H1 (cell line): Measurements from ENCODE around the gene TMEM229B. TPM values are rescaled to one million over a fixed set of nuclear protein-coding genes. Genes with fewer than 3 reads are reported as not detected.

ENCODE experiments used
- CTCF ChIA-PET: fragments of 300-600 bp; sonication (Branson Sonifier 250); formaldehyde crosslinking; loops from one replicate; lab custom pipeline; 2021; ENCODE audit not compliant: partially characterized antibody; lab: Charles Lee
- POLR2A ChIA-PET: fragments of 300-600 bp; sonication (Branson Sonifier 250); formaldehyde crosslinking; loops from one replicate; lab custom pipeline; 2021; ENCODE audit warnings: inconsistent platforms; ENCODE audit not compliant: partially characterized antibody; lab: Charles Lee
- DNase-seq, 2 experiments: peaks; one replicate each; pipeline versions ENCODE4 v3.0.0 to v3.0.0-alpha.2; 2010 to 2022; ENCODE audit warnings: low spot score in 2 of 2, low read depth in 1 of 2, mixed read lengths in 1 of 2
- FAIRE-seq: peaks from 2 replicates; lab custom pipeline; 2011; peaks lifted over from hg19 to GRCh38; lab: Jason Lieb, UNC
- H2AFZ ChIP-seq: 2 replicates; pipeline ENCODE4 v1.8.1; 2012; ENCODE audit warnings: low read length, inconsistent platforms
- H2AK5ac ChIP-seq: 2 replicates; pipeline ENCODE4 v1.6.1; 2013; ENCODE audit warnings: low read depth, low read length
- H2BK120ac ChIP-seq: replicated peaks from 2 replicates; pipeline ENCODE3; 2013; ENCODE audit warnings: low read depth, low read length, inconsistent platforms
- H2BK12ac ChIP-seq: 2 replicates; pipeline ENCODE4 v1.6.1; 2013; ENCODE audit warnings: low read depth, low read length
- H2BK15ac ChIP-seq: 2 replicates; pipeline ENCODE4 v1.6.1; 2013; ENCODE audit warnings: low read length
- H2BK20ac ChIP-seq: 2 replicates; pipeline ENCODE4 v1.6.1; 2013; ENCODE audit warnings: low read length
- H2BK5ac ChIP-seq: 2 replicates; pipeline ENCODE4 v1.6.1; 2013; ENCODE audit warnings: low read depth, low read length
- H3K14ac ChIP-seq: 2 replicates; pipeline ENCODE4 v1.6.1; 2013; ENCODE audit warnings: inconsistent platforms; ENCODE audit not compliant: insufficient read length
- H3K18ac ChIP-seq: 2 replicates; pipeline ENCODE4 v1.6.1; 2013; ENCODE audit warnings: low read length; ENCODE audit errors: extremely low read depth
- H3K23ac ChIP-seq: 2 replicates; pipeline ENCODE4 v1.6.1; 2013; ENCODE audit warnings: inconsistent platforms; ENCODE audit not compliant: insufficient read length
- H3K23me2 ChIP-seq: 2 replicates; pipeline ENCODE4 v1.6.1; 2013; ENCODE audit warnings: low read depth, low read length
- H3K27ac ChIP-seq: 2 replicates; pipeline ENCODE4 v1.6.1; 2011; ENCODE audit warnings: low read depth, low read length, inconsistent platforms
- H3K27me3 ChIP-seq, 4 experiments: replicated peaks in 1 of 4; 1 replicate in 1 of 4; 2 replicates in 3 of 4; pipeline versions ENCODE4 v1.6.1 to v1.8.1; 2011 to 2013; ENCODE audit warnings: low read length in 3 of 4, mild to moderate bottlenecking in 3 of 4, inconsistent platforms in 2 of 4, mixed read lengths in 2 of 4, moderate library complexity in 1 of 4; ENCODE audit not compliant: control insufficient read depth in 3 of 4, insufficient read depth in 3 of 4; ENCODE audit errors: extremely low read depth in 1 of 4
- H3K36me3 ChIP-seq, 4 experiments: 2 replicates each; pipeline versions ENCODE4 v1.6.1 to v1.8.1; 2011 to 2013; ENCODE audit warnings: mild to moderate bottlenecking in 4 of 4, low read length in 3 of 4, moderate library complexity in 2 of 4, control low read depth in 1 of 4, inconsistent platforms in 1 of 4; ENCODE audit not compliant: insufficient read depth in 4 of 4, control insufficient read depth in 2 of 4
- H3K4ac ChIP-seq: replicated peaks from 2 replicates; pipeline ENCODE3; 2013; ENCODE audit warnings: low read length, low read depth, mixed read lengths, inconsistent platforms; ENCODE audit not compliant: insufficient read length
- H3K4me1 ChIP-seq, 4 experiments: replicated peaks in 1 of 4; 1 replicate in 1 of 4; 2 replicates in 3 of 4; pipeline versions ENCODE4 v1.6.1 to v1.8.1; 2011 to 2013; ENCODE audit warnings: low read length in 3 of 4, inconsistent platforms in 2 of 4, mixed read lengths in 1 of 4; ENCODE audit not compliant: insufficient read depth in 4 of 4, control insufficient read depth in 3 of 4
- H3K4me2 ChIP-seq, 2 experiments: 2 replicates each; pipeline versions ENCODE4 v1.6.1 to v1.8.1; 2011 to 2013; ENCODE audit warnings: low read depth in 2 of 2, low read length in 2 of 2, control low read depth in 1 of 2, inconsistent platforms in 1 of 2, mild to moderate bottlenecking in 1 of 2; ENCODE audit not compliant: insufficient read depth in 1 of 2
- H3K4me3 ChIP-seq, 4 experiments: fragments of 200-600, 300-600 bp in 1 of 4; sonication (generic), shearing (Covaris generic), sonication (Bioruptor Twin) in 1 of 4; 2 replicates each; pipeline versions ENCODE4 v1.5.1 to v1.8.1; 2011 to 2016; ENCODE audit warnings: low read length in 4 of 4, low read depth in 3 of 4, control low read depth in 2 of 4, inconsistent platforms in 2 of 4, mild to moderate bottlenecking in 2 of 4, mixed read lengths in 1 of 4, moderate library complexity in 1 of 4; ENCODE audit not compliant: insufficient read depth in 2 of 4; ENCODE audit errors: extremely low read depth in 1 of 4
- H3K56ac ChIP-seq: replicated peaks from 2 replicates; pipeline ENCODE3; 2013; ENCODE audit warnings: low read depth, mild to moderate bottlenecking, mixed read lengths, low read length, inconsistent platforms; ENCODE audit not compliant: insufficient read length
- H3K79me1 ChIP-seq: 2 replicates; pipeline ENCODE4 v1.6.1; 2013; ENCODE audit warnings: low read depth, low read length, control low read depth
- H3K79me2 ChIP-seq, 2 experiments: 2 replicates each; pipeline versions ENCODE4 v1.6.1 to v1.8.1; 2012 to 2013; ENCODE audit warnings: low read length in 2 of 2, mild to moderate bottlenecking in 2 of 2, inconsistent platforms in 1 of 2; ENCODE audit not compliant: insufficient read depth in 2 of 2, control insufficient read depth in 1 of 2
- H3K9ac ChIP-seq, 4 experiments: replicated peaks in 1 of 4; 1 replicate in 1 of 4; 2 replicates in 3 of 4; pipeline versions ENCODE4 v1.6.1 to v1.8.1; 2011 to 2013; ENCODE audit warnings: low read depth in 3 of 4, low read length in 3 of 4, control low read depth in 2 of 4, mild to moderate bottlenecking in 2 of 4, moderate library complexity in 2 of 4, inconsistent platforms in 1 of 4; ENCODE audit errors: extremely low read depth in 1 of 4
- H3K9me3 ChIP-seq, 2 experiments: 2 replicates each; pipeline versions ENCODE4 v1.6.1 to v1.8.1; 2012 to 2013; ENCODE audit warnings: mild to moderate bottlenecking in 2 of 2, moderate library complexity in 2 of 2, control low read depth in 1 of 2, inconsistent platforms in 1 of 2, low read depth in 1 of 2, low read length in 1 of 2, mixed read lengths in 1 of 2; ENCODE audit not compliant: insufficient read depth in 2 of 2
- H4K20me1 ChIP-seq, 2 experiments: replicated peaks in 1 of 2; 2 replicates each; pipeline versions ENCODE3 to v1.8.1; 2011 to 2013; ENCODE audit warnings: inconsistent platforms in 2 of 2, low read length in 2 of 2, mild to moderate bottlenecking in 1 of 2; ENCODE audit not compliant: insufficient read depth in 2 of 2, control insufficient read depth in 1 of 2
- H4K5ac ChIP-seq: 2 replicates; pipeline ENCODE4 v1.6.1; 2013; ENCODE audit warnings: low read length, low read depth, mixed read lengths, inconsistent platforms; ENCODE audit not compliant: insufficient read length
- H4K8ac ChIP-seq: 2 replicates; pipeline ENCODE4 v1.8.0; 2013; ENCODE audit warnings: mild to moderate bottlenecking, moderate library complexity, low read length, inconsistent platforms; ENCODE audit not compliant: insufficient read depth; ENCODE audit errors: extremely low read depth
- H4K91ac ChIP-seq: replicated peaks from 2 replicates; pipeline ENCODE3; 2013; ENCODE audit warnings: low read length, mixed read lengths, inconsistent platforms; ENCODE audit not compliant: insufficient read length
- EZH2 ChIP-seq: fragments of 200-600 bp; sonication (generic); IDR thresholded peaks from 2 replicates; pipeline ENCODE4 v1.7.1; 2012; ENCODE audit warnings: low read depth, mild to moderate bottlenecking, moderate library complexity, low read length, inconsistent platforms; ENCODE audit not compliant: severe bottlenecking
- SRF ChIP-seq: IDR thresholded peaks from 2 replicates; pipeline ENCODE4 v1.6.1; 2011; ENCODE audit warnings: mild to moderate bottlenecking, low read depth, low read length, moderate library complexity
- WGBS, 2 experiments: shearing (Covaris generic) in 1 of 2; methylation state at CpG; one replicate each; pipeline versions ENCODE4 v1.1.6 to v1.1.7; 2013 to 2015; ENCODE audit warnings: low lambda C conversion rate in 2 of 2, mixed read lengths in 2 of 2, inconsistent platforms in 1 of 2, low coverage in 1 of 2, missing lambda C conversion rate in 1 of 2; ENCODE audit not compliant: insufficient replicate concordance in 2 of 2, insufficient coverage in 1 of 2, insufficient read length in 1 of 2; ENCODE audit errors: extremely low coverage in 1 of 2, missing lambda C conversion rate in 1 of 2; 5-methylcytosine and 5-hydroxymethylcytosine counted together
- polyA plus RNA-seq, 7 experiments: library from polyadenylated mRNA; depleted of rRNA in 3 of 7; stranded (reverse) in 5 of 7; unstranded in 2 of 7; fragments of >200 nt in 5 of 7; fragments of 200-250 nt in 2 of 7; gene quantifications; 1 replicate in 5 of 7; 2 replicates in 1 of 7; 4 replicates in 1 of 7; pipeline versions ENCODE4 v1.2.1 to v1.2.3, GENCODE V29; 2011 to 2013; ENCODE audit warnings: missing spikeins in 2 of 7, mixed read lengths in 2 of 7
- total RNA-seq: library from RNA; stranded (reverse); fragmentation: NEBNext Ultra II Directional; extraction: Animal tissue kit (Norgen Biotek cat#: 25700); gene quantifications from 2 replicates; pipeline ENCODE4 v1.2.1, GENCODE V29; 2021

The TMEM229B gene
- total and polyA plus RNA-seq, 2 of the 8 experiments (the other 6 are each of a cell fraction or from before 2014, with no cell fraction given), result 0.73 to 0.85 TPM

DNA sequence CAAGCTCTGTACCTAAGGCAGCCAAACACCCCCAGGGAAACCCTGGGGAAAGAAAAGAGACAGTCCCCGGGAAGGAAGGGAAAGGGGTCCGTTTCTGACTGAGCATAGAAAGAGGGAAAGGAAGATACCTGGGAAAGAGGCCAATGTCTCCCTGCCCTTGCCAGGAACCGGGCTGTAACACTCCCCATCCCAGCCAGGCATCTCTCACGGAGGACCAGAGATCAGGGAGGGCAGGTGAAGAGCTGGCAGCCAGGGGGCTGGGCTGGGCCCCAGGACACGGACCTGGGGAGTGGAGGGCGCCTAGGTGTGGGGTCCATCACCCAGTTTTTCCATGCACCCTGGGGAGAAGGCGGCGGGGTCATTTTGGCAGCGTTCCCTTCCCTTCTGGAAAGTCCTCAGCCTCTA lies 25.7 kb upstream of the TMEM229B start:
- Histone ChIP-seq H3K4ac (no peak overlapping the region), H2BK20ac (no peak overlapping the region), H3K23me2 (peaks cover 4% of the 10 kb centered on the region; the same call in 1 of the 2 replicates), H3K23ac (no peak overlapping the region), H3K79me1 (no peaks in the 10 kb centered on the region), H4K20me1 (peaks cover 0 to 2% of the 10 kb centered on the region in 2 experiments), H3K14ac (no peak overlapping the region), H2BK12ac (no peak overlapping the region), H3K36me3 (no peaks in the 10 kb centered on the region), H4K8ac (peak overlapping the region; percentile 45; the same call in 1 of the 2 replicates), H2BK15ac (no peak overlapping the region), H4K5ac (no peak overlapping the region), H2AFZ (no peak overlapping the region), H2BK120ac (no peak overlapping the region), H4K91ac (no peak overlapping the region), H3K4me3 (peak overlapping the region; percentile 42 to 85 (median 46); a peak in 7 of 8 replicates), H3K27ac (no peak overlapping the region), H3K4me1 (peaks cover 2 to 8% (median 3%) of the 10 kb centered on the region in 4 experiments; a peak in 4 of 7 replicates), H2AK5ac (no peak overlapping the region), H3K18ac (no peak overlapping the region), H3K9ac (no peak overlapping the region), H3K27me3 (peaks cover 7 to 48% (median 32%) of the 10 kb centered on the region in 4 experiments), H3K4me2 (peak overlapping the region; percentile 54 to 75), H3K9me3 (no peaks in the 10 kb centered on the region), H2BK5ac (no peak overlapping the region), H3K56ac (no peak overlapping the region), H3K79me2 (no peaks in the 10 kb centered on the region)
- DNase-seq, result no peak
- ChIA-PET CTCF (interaction anchor here (0.7 to 43.6 kb wide), 15 partner anchors 12 to 190 kb away, joined by 3 to 924 read pairs (median 4); partner anchors contain the start of genes PLEKHH1 and RDH11), POLR2A (interaction anchor here (0.9 to 2.4 kb wide), 4 partner anchors 11 to 82 kb away, joined by 3 to 5 read pairs (median 4); no protein-coding TSS in a partner anchor)
- 14% methylated on average over 5 of the region's 9 CpGs; no CpG with 5 or more reads in 1 of the 2 experiments for WGBS, 2 experiments
- TF ChIP-seq SRF (no peak), EZH2 (peak; percentile 19)
- no peak for FAIRE-seq
